GM23338 (cell line): ENCODE results near the gene RCSD1. TPM values are rescaled to one million over a fixed set of nuclear protein-coding genes. Genes with fewer than 3 reads are reported as not detected.

Source experiments
- ATAC-seq: fragments of 200-7000 bp; cut with Tn5 transposase; 3 replicates; pipeline ENCODE4 v1.9.1; 2020
- DNase-seq: peaks from one replicate; pipeline ENCODE4 v3.0.0-alpha.2; 2015; ENCODE audit warnings: low spot score
- H2AFZ ChIP-seq: fragments of 200-600 bp; sonication (generic); 2 replicates; pipeline ENCODE4 v1.8.0; 2016; ENCODE audit warnings: antibody characterized with exemption, mild to moderate bottlenecking, moderate library complexity
- H3F3A ChIP-seq: fragments of 200-600 bp; sonication (generic); replicated peaks from 2 replicates; pipeline ENCODE4 v1.8.0; 2017; ENCODE audit warnings: antibody characterized with exemption, mixed run types, low read depth
- H3K27ac ChIP-seq: fragments of 200-600 bp; sonication (generic); 2 replicates; pipeline ENCODE4 v1.6.1; 2016; ENCODE audit warnings: low read depth
- H3K27me3 ChIP-seq: fragments of 200-600 bp; sonication (generic); 2 replicates; pipeline ENCODE4 v1.8.0; 2016; ENCODE audit warnings: mild to moderate bottlenecking, mixed run types, moderate library complexity; ENCODE audit not compliant: insufficient read depth
- H3K36me3 ChIP-seq: fragments of 200-600 bp; sonication (generic); 2 replicates; pipeline ENCODE4 v1.8.0; 2016; ENCODE audit warnings: mild to moderate bottlenecking; ENCODE audit not compliant: insufficient read depth
- H3K4me1 ChIP-seq: fragments of 200-600 bp; sonication (generic); 2 replicates; pipeline ENCODE4 v1.8.0; 2016; ENCODE audit warnings: mild to moderate bottlenecking, moderate library complexity; ENCODE audit not compliant: insufficient read depth
- H3K4me2 ChIP-seq: fragments of 200-600 bp; sonication (generic); 2 replicates; pipeline ENCODE4 v1.7.1; 2017; ENCODE audit warnings: mixed run types
- H3K4me3 ChIP-seq: fragments of 200-600 bp; sonication (generic); 2 replicates; pipeline ENCODE4 v1.6.1; 2016; ENCODE audit warnings: mixed run types
- H3K79me2 ChIP-seq: fragments of 200-600 bp; sonication (generic); replicated peaks from 2 replicates; pipeline ENCODE4 v1.8.0; 2017; ENCODE audit warnings: mild to moderate bottlenecking; ENCODE audit not compliant: insufficient read depth
- H3K9me2 ChIP-seq: fragments of 200-600 bp; sonication (generic); 2 replicates; pipeline ENCODE4 v1.8.0; 2017; ENCODE audit not compliant: insufficient read depth
- H4K20me1 ChIP-seq: fragments of 200-600 bp; sonication (generic); replicated peaks from 2 replicates; pipeline ENCODE4 v1.8.0; 2017; ENCODE audit warnings: mild to moderate bottlenecking; ENCODE audit not compliant: insufficient read depth
- H3K27ac Mint-ChIP-seq: 2 replicates; pipeline ENCODE4 v1.8.0; 2020; ENCODE audit warnings: inconsistent platforms, mild to moderate bottlenecking, moderate library complexity, mixed read lengths
- H3K27me3 Mint-ChIP-seq: 3 replicates; pipeline ENCODE4 v1.8.0; 2022; ENCODE audit warnings: low read depth, mild to moderate bottlenecking, moderate library complexity, mixed read lengths, inconsistent platforms; ENCODE audit not compliant: insufficient read depth, poor library complexity
- H3K36me3 Mint-ChIP-seq: 3 replicates; pipeline ENCODE4 v1.8.0; 2021; ENCODE audit warnings: low read depth, mild to moderate bottlenecking, inconsistent platforms, moderate library complexity, mixed read lengths
- H3K4me1 Mint-ChIP-seq: 3 replicates; pipeline ENCODE4 v1.8.0; 2020; ENCODE audit warnings: mild to moderate bottlenecking, inconsistent platforms, mixed read lengths
- H3K4me3 Mint-ChIP-seq: 3 replicates; pipeline ENCODE4 v1.8.0; 2021; ENCODE audit warnings: moderate library complexity, mild to moderate bottlenecking, inconsistent platforms, mixed read lengths
- H3K9me3 Mint-ChIP-seq: 3 replicates; pipeline ENCODE4 v1.8.0; 2020; ENCODE audit warnings: moderate library complexity, mild to moderate bottlenecking, inconsistent platforms, mixed read lengths
- CREB1 ChIP-seq: fragments of 250-450 bp; sonication (Bioruptor Pico); IDR thresholded peaks from 2 replicates; pipeline ENCODE4 v1.5.0; 2020; ENCODE audit warnings: low read depth, mild to moderate bottlenecking, moderate library complexity
- EZH2 ChIP-seq: fragments of 200-600 bp; sonication (generic); IDR thresholded peaks from one replicate; pipeline ENCODE4 v1.8.0; 2017; ENCODE audit warnings: antibody characterized with exemption, mild to moderate bottlenecking, low read depth; ENCODE audit not compliant: unreplicated experiment
- EZH2phosphoT487 ChIP-seq: fragments of 200-600 bp; sonication (generic); IDR thresholded peaks from one replicate; pipeline ENCODE4 v1.8.1; 2018; ENCODE audit warnings: antibody characterized with exemption; ENCODE audit not compliant: unreplicated experiment
- JUNB ChIP-seq: IDR thresholded peaks from one replicate; pipeline ENCODE4 v1.6.1; 2016; ENCODE audit warnings: antibody characterized with exemption; ENCODE audit not compliant: unreplicated experiment
- NANOG ChIP-seq: IDR thresholded peaks from 2 replicates; pipeline ENCODE4 v1.6.1; 2016; ENCODE audit warnings: antibody characterized with exemption, borderline replicate concordance
- POLR2AphosphoS5 ChIP-seq: IDR thresholded peaks from 2 replicates; pipeline ENCODE4 v1.6.1; 2016; ENCODE audit warnings: antibody characterized with exemption, low read depth
- REST ChIP-seq: IDR thresholded peaks from one replicate; pipeline ENCODE4 v1.6.1; 2018; ENCODE audit warnings: antibody characterized with exemption; ENCODE audit not compliant: unreplicated experiment
- STAT1 ChIP-seq: IDR thresholded peaks from one replicate; pipeline ENCODE4 v1.6.1; 2016; ENCODE audit warnings: antibody characterized with exemption; ENCODE audit not compliant: unreplicated experiment
- ZNF114 ChIP-seq: fragments of 250-450 bp; sonication (Bioruptor Pico); IDR thresholded peaks from 2 replicates; pipeline ENCODE4 v1.5.0; 2020; ENCODE audit warnings: mild to moderate bottlenecking, moderate library complexity
- ZNF331 ChIP-seq: fragments of 250-450 bp; sonication (Bioruptor Pico); IDR thresholded peaks from 2 replicates; pipeline ENCODE4 v1.5.0; 2020; ENCODE audit warnings: low read depth, mild to moderate bottlenecking, moderate library complexity
- ZNF462 ChIP-seq: fragments of 250-450 bp; sonication (Bioruptor Pico); IDR thresholded peaks from 2 replicates; pipeline ENCODE4 v1.5.0; 2020; ENCODE audit warnings: mild to moderate bottlenecking, moderate library complexity
- polyA plus RNA-seq: library from polyadenylated mRNA; unstranded; fragments of >200 nt; fragmentation: Nextera tagmentation; extraction: Ambion mirVana; gene quantifications from 2 replicates; pipeline ENCODE4 v1.2.1, GENCODE V29; 2016
- total RNA-seq: library from RNA; depleted of rRNA; stranded (reverse); fragments of >200 nt; shearing (Covaris generic); gene quantifications from 2 replicates; pipeline ENCODE4 v1.2.3, GENCODE V29; 2014

The RCSD1 gene
- total and polyA plus RNA-seq, 2 experiments from 2014 or later: 0.18 to 0.73 TPM

- TF ChIP-seq REST (no peak), ZNF114 (CRISPR knock-in tag) (no peak), NANOG (no peak), STAT1 (no peak)
Observed at GRCh38 chr1:167582722-167583121, 47.3 kb upstream of the RCSD1 start (continued).

GRCh38 chr1:167584581-167584980, 45.5 kb upstream of the RCSD1 start:
- ATAC-seq (no peak), DNase-seq (no peak)
- Histone ChIP-seq H3K4me3 (no peak overlapping the region), H3K27ac (no peak overlapping the region), H2AFZ (no peak overlapping the region), H3K36me3 (no peaks in the 10 kb centered on the region), H3K4me1 (no peaks in the 10 kb centered on the region), H3K27me3 (no peaks in the 10 kb centered on the region), H3K79me2 (no peaks in the 10 kb centered on the region), H4K20me1 (no peaks in the 10 kb centered on the region), H3F3A (no peaks in the 10 kb centered on the region), H3K4me2 (no peak overlapping the region), H3K9me2 (peaks cover 11% of the 10 kb centered on the region; the same call in 1 of the 2 replicates)
- Mint-ChIP-seq H3K9me3 (peaks cover 8% of the 10 kb centered on the region; the same call in 1 of the 3 replicates), H3K36me3 (no peaks in the 10 kb centered on the region), H3K27ac (no peak overlapping the region), H3K4me3 (no peak overlapping the region), H3K27me3 (no peaks in the 10 kb centered on the region), H3K4me1 (no peaks in the 10 kb centered on the region)
- no peak for TF ChIP-seq EZH2
- no peak for TF ChIP-seq EZH2phosphoT487
- no peak for TF ChIP-seq CREB1

- Histone ChIP-seq H3K4me1 (no peaks in the 10 kb centered on the region), H3K4me2 (no peak overlapping the region), H4K20me1 (no peaks in the 10 kb centered on the region), H2AFZ (no peak overlapping the region), H3K4me3 (no peak overlapping the region), H3K79me2 (no peaks in the 10 kb centered on the region), H3K27ac (no peak overlapping the region), H3K27me3 (no peaks in the 10 kb centered on the region), H3F3A (no peaks in the 10 kb centered on the region), H3K36me3 (no peaks in the 10 kb centered on the region), H3K9me2 (peaks cover 10% of the 10 kb centered on the region; the same call in 1 of the 2 replicates)
- H3K4me1 Mint-ChIP-seq: no peaks in the 10 kb centered on the region
- ATAC-seq: no peak
- no peak overlapping the region for H3K4me3 Mint-ChIP-seq
- no peaks in the 10 kb centered on the region for H3K36me3 Mint-ChIP-seq
- H3K27ac Mint-ChIP-seq: no peak overlapping the region
- DNase-seq: no peak
- H3K27me3 Mint-ChIP-seq: no peaks in the 10 kb centered on the region
- H3K9me3 Mint-ChIP-seq: peaks cover 14% of the 10 kb centered on the region; the same call in 2 of the 3 replicates
- TF ChIP-seq STAT1 (no peak), ZNF331 (CRISPR knock-in tag) (no peak), ZNF114 (CRISPR knock-in tag) (no peak), JUNB (no peak), NANOG (no peak), POLR2AphosphoS5 (no peak), ZNF462 (CRISPR knock-in tag) (no peak), EZH2phosphoT487 (no peak), EZH2 (no peak), CREB1 (no peak)
Observed at GRCh38 chr1:167587342-167587741, 42.7 kb upstream of the RCSD1 start.
